ENCODE measurements around the gene TGFBRAP1.

DNA sequence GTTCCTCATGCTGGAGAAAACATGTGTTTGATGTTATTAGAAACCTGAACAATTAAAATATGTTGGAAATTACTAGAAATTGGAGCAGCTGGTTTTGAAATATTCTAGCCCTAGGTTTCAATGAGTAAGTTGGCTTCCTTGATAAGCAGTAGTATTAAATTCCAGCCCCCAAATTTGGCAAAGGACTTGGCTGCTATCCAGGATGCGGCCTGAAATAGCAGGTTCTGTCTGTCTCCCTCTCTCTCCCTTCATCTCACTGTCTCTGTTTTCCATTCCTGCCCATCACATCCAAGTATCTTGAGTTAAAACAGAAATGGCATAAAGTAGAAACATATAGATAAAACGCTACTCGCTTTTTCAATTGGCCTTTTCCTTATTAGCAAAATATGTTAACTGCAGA is 108.9 kb downstream of the TGFBRAP1 start:
- TF ChIP-seq, protein P1, sequence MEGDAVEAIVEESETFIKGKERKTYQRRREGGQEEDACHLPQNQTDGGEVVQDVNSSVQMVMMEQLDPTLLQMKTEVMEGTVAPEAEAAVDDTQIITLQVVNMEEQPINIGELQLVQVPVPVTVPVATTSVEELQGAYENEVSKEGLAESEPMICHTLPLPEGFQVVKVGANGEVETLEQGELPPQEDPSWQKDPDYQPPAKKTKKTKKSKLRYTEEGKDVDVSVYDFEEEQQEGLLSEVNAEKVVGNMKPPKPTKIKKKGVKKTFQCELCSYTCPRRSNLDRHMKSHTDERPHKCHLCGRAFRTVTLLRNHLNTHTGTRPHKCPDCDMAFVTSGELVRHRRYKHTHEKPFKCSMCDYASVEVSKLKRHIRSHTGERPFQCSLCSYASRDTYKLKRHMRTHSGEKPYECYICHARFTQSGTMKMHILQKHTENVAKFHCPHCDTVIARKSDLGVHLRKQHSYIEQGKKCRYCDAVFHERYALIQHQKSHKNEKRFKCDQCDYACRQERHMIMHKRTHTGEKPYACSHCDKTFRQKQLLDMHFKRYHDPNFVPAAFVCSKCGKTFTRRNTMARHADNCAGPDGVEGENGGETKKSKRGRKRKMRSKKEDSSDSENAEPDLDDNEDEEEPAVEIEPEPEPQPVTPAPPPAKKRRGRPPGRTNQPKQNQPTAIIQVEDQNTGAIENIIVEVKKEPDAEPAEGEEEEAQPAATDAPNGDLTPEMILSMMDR (conservative IDR thresholded peaks at IDR 0.05) = no peak
- no peak for TF ChIP-seq ZFX (IDR thresholded peaks at IDR 0.05)

Data from C4-2B (cell line).